BLaER1 treated with 17β-estradiol and CSF1 and Interleukin-3, amounts not matched to agents 10 nM and 100 nM (cell line): ENCODE results near the gene RBM24.

ENCODE experiments used
- H3K27ac ChIP-seq, 11 experiments: shearing (Covaris generic); formaldehyde crosslinking; 2 replicates each; pipeline ENCODE4 v1.8.1; 2022
- H3K27me3 ChIP-seq, 11 experiments: shearing (Covaris generic); formaldehyde crosslinking; 2 replicates each; pipeline ENCODE4 v1.8.1; 2022
- H3K36me3 ChIP-seq, 11 experiments: shearing (Covaris generic); formaldehyde crosslinking; 2 replicates each; pipeline ENCODE4 v1.8.1; 2022
- H3K4me1 ChIP-seq, 10 experiments: shearing (Covaris generic); formaldehyde crosslinking; 2 replicates each; pipeline ENCODE4 v1.8.1; 2022
- H3K4me2 ChIP-seq, 11 experiments: shearing (Covaris generic); formaldehyde crosslinking; 2 replicates each; pipeline ENCODE4 v1.8.1; 2022
- H3K4me3 ChIP-seq, 10 experiments: shearing (Covaris generic); formaldehyde crosslinking; 2 replicates each; pipeline ENCODE4 v1.8.1; 2022
- H3K9ac ChIP-seq, 11 experiments: shearing (Covaris generic); formaldehyde crosslinking; 2 replicates each; pipeline ENCODE4 v1.8.1; 2022
- H3K9me3 ChIP-seq, 11 experiments: shearing (Covaris generic); formaldehyde crosslinking; replicated peaks in 1 of 11; 2 replicates each; pipeline ENCODE4 v1.8.1; 2022
- H4K20me1 ChIP-seq, 11 experiments: shearing (Covaris generic); formaldehyde crosslinking; 2 replicates each; pipeline ENCODE4 v1.8.1; 2022
- Cebpa-rat ChIP-seq, 11 experiments: shearing (Covaris generic); IDR thresholded peaks; 2 replicates each; pipeline ENCODE4 v1.8.1; 2022

Gene RBM24

DNA sequence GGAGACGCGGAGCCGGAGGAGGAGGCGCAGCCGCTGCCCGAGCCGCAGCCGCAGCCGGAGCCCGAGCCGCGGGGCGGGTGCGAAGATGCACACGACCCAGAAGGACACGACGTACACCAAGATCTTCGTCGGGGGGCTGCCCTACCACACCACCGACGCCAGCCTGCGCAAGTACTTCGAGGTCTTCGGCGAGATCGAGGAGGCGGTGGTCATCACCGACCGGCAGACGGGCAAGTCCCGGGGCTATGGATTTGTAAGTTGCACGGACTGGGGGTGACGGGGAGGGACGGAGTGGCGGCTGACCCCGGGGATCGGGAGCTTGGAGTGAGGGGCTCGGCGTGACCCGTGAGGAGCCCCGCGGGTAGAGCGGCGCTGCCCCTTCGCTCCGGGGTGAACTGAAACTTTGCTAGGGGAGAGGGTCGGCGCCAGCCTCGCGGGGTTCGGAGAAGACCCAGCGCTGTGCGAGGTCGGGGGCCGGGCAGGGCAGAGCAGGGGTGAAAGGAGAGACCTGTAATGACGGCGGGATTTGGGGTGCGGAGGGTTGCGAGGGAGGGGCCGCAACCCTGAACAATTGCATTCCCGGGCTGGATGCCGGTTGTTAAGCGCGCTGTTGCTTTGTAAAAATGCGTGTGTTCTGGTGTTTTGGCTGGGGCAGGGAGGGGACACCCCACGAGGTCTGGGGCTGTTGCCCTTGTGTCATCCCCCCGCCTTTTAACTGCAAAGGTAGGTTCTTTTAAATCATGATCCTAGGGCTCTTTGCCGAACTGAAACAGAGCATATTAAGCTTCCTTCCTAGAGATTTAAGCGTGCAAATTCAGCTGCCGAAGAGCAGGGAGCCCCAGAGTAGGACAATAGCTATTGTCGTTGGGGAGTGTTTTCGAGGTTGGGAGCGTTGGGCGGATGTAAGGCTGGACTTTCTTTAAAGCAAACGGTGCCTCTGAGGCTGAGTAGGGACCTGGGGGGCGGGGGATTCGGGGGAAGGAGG lies 628 bp downstream of the RBM24 start:
- Histone ChIP-seq H3K4me2 (peak overlapping the region; percentile 81 to 98 (median 93)), H3K9me3 (peaks cover 0 to 10% (median 5%) of the 10 kb centered on the region in 11 experiments; a peak in 8 of 22 replicates), H4K20me1 (no peaks in the 10 kb centered on the region), H3K27me3 (peaks cover 44 to 63% (median 55%) of the 10 kb centered on the region in 11 experiments), H3K36me3 (peaks cover 0 to 15% (median 0%) of the 10 kb centered on the region in 11 experiments; a peak in 1 of 22 replicates), H3K4me1 (peaks cover 0 to 17% (median 12%) of the 10 kb centered on the region in 10 experiments; a peak in 12 of 20 replicates), H3K4me3 (peak overlapping the region; percentile 57 to 82 (median 70)), H3K9ac (peak overlapping the region; percentile 72 to 83 (median 78)), H3K27ac (peak overlapping the region in 9 of 11 experiments; percentile 54 to 77 (median 68); a peak in 18 of 22 replicates)
- TF ChIP-seq Cebpa-rat (IDR thresholded peaks at IDR 0.05), result no peak

DNA sequence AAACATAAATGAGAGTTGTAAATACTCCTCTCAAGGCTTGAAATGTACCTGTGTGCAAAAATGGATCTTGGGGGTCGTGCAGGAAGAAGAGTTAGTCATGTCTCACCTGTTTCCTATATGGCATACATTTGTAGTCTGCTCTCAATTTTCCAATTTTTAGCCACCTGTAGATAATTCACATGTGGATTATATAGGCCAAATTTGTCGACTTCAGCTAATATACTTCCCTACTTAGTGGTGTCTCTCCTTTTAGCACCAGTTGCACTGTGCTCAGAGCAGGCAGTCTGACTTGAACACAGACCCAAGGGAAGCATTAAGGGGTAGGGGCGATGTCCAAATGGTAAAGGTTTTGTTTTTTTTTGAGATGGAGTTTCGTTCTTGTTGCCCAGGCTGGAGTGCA lies 1.9 kb downstream of the RBM24 start:
- Histone ChIP-seq H3K27me3 (peaks cover 44 to 60% (median 53%) of the 10 kb centered on the region in 11 experiments), H4K20me1 (no peaks in the 10 kb centered on the region), H3K9ac (no peak overlapping the region), H3K9me3 (peaks cover 0 to 10% (median 5%) of the 10 kb centered on the region in 11 experiments; a peak in 8 of 22 replicates), H3K27ac (no peak overlapping the region), H3K36me3 (peaks cover 0 to 15% (median 0%) of the 10 kb centered on the region in 11 experiments; a peak in 1 of 22 replicates), H3K4me2 (peak overlapping the region in 5 of 11 experiments; percentile 18 to 53 (median 29); a peak in 4 of 22 replicates), H3K4me3 (peak overlapping the region in 2 of 10 experiments; percentile 4 to 19; a peak in 1 of 20 replicates), H3K4me1 (peaks cover 0 to 17% (median 12%) of the 10 kb centered on the region in 10 experiments; a peak in 12 of 20 replicates)
- TF ChIP-seq Cebpa-rat (IDR thresholded peaks at IDR 0.05), result no peak

DNA sequence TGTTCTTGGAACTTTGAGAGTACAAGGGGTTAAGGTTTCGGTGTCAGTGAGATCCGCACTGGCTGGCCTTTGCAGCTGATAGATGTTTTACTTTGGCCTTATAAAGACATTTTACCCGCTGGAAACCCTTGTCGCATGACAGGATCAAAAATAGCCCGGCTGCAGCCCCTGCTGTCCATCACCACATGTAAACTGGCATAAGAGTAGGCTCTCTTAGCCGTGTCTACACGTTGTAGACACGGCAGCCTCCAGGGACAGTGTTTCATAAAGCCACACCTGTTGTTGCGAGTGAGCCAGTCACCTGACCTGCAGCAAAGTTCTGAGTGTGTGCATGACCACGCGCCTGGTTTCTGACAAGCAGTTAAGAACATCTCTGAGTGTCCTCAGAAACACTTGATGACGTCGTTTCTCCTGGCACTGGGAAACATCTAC lies 8.5 kb downstream of the RBM24 start:
- Histone ChIP-seq H3K4me1 (peaks cover 0 to 7% (median 0%) of the 10 kb centered on the region in 10 experiments; a peak in 4 of 20 replicates), H3K27me3 (no peaks in the 10 kb centered on the region), H3K9ac (no peak overlapping the region), H3K4me2 (no peak overlapping the region), H3K27ac (no peak overlapping the region), H3K36me3 (peaks cover 0 to 25% (median 4%) of the 10 kb centered on the region in 11 experiments; a peak in 7 of 22 replicates), H3K9me3 (peaks cover 0 to 4% (median 0%) of the 10 kb centered on the region in 11 experiments; a peak in 1 of 22 replicates), H3K4me3 (no peak overlapping the region), H4K20me1 (no peaks in the 10 kb centered on the region; a peak in 1 of 22 replicates)
- no peak for TF ChIP-seq Cebpa-rat (IDR thresholded peaks at IDR 0.05)

DNA sequence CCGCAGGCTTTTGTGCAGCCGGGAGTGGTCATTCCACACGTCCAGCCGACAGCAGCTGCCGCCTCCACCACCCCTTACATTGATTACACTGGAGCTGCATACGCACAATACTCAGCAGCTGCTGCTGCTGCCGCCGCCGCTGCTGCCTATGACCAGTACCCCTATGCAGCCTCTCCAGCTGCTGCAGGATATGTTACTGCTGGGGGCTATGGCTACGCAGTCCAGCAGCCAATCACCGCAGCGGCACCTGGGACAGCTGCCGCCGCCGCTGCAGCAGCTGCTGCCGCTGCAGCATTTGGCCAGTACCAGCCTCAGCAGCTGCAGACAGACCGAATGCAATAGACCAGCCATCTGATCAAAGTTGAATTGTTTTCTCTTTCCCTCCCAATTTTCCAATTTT lies 10.6 kb downstream of the RBM24 start:
- Histone ChIP-seq H3K27ac (no peak overlapping the region), H3K9me3 (peaks cover 0 to 4% (median 0%) of the 10 kb centered on the region in 11 experiments; a peak in 1 of 22 replicates), H3K27me3 (no peaks in the 10 kb centered on the region)

DNA sequence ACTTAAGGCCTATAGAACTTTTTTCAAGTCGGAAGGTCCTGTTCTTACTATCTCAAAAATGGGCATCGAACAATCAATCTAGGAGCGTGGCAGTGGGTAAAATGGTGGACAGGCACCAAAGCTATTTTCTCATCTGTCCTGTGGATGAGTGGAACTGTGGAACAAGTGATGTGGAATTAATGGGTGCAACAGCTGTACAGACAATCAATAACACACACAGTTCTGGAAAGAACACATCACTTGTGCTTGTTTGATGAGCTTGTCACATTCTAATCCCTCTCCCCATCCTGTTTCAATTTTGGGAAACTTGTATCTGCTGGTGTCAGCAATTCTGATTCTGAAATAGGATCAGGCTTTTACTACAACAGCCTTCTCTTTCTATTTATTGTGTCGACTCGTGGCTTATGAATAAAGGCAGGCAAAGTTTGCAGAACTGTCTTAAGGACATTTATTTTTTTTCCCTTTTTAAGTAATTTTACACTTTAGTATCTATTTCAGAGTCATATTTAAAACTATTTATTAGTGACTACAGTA lies 11.5 kb downstream of the RBM24 start:
- TF ChIP-seq Cebpa-rat (IDR thresholded peaks at IDR 0.05), result no peak

More for the DNA sequence above, 10.6 kb downstream of the RBM24 start:
- TF ChIP-seq Cebpa-rat (IDR thresholded peaks at IDR 0.05), result no peak
- no peak overlapping the region for H3K9ac ChIP-seq
- H3K36me3 ChIP-seq, result peaks cover 0 to 25% (median 4%) of the 10 kb centered on the region in 11 experiments; a peak in 7 of 22 replicates
- H3K4me2 ChIP-seq, result no peak overlapping the region
- H3K4me1 ChIP-seq, result peaks cover 0 to 7% (median 0%) of the 10 kb centered on the region in 10 experiments; a peak in 4 of 20 replicates
- H3K4me3 ChIP-seq, result no peak overlapping the region
- H4K20me1 ChIP-seq, result no peaks in the 10 kb centered on the region; a peak in 1 of 22 replicates

DNA sequence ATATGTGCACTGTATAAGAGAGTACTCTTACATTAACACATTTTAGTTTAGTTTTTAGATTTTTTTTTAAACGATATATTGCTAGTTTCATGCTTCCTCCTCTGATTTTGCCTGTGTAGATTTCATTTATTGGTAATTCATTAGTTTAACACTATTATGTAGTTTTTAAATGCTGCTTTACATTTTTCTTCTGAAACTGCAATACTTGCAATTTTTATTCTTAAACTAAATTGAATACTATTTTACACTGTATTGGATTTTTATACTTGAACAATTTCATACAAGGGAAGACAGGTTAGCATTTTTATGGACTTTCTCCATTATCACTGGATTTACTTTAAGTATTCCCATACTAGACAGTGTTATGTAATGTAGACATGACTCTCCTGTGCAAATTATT lies 12.2 kb downstream of the RBM24 start:
- Histone ChIP-seq H3K36me3 (peaks cover 0 to 24% (median 4%) of the 10 kb centered on the region in 11 experiments; a peak in 7 of 22 replicates), H3K4me1 (peaks cover 0 to 7% (median 0%) of the 10 kb centered on the region in 10 experiments; a peak in 4 of 20 replicates), H3K27ac (no peak overlapping the region), H3K27me3 (no peaks in the 10 kb centered on the region), H3K4me2 (no peak overlapping the region), H3K9ac (no peak overlapping the region), H3K9me3 (peaks cover 0 to 4% (median 0%) of the 10 kb centered on the region in 11 experiments; a peak in 1 of 22 replicates), H4K20me1 (no peaks in the 10 kb centered on the region; a peak in 1 of 22 replicates), H3K4me3 (no peak overlapping the region)
- TF ChIP-seq Cebpa-rat (IDR thresholded peaks at IDR 0.05), result no peak

More for the DNA sequence above, 11.5 kb downstream of the RBM24 start:
- Histone ChIP-seq H3K36me3 (peaks cover 0 to 25% (median 4%) of the 10 kb centered on the region in 11 experiments; a peak in 7 of 22 replicates), H3K4me1 (peaks cover 0 to 7% (median 0%) of the 10 kb centered on the region in 10 experiments; a peak in 4 of 20 replicates), H4K20me1 (no peaks in the 10 kb centered on the region; a peak in 1 of 22 replicates), H3K27me3 (no peaks in the 10 kb centered on the region), H3K9ac (no peak overlapping the region), H3K4me3 (no peak overlapping the region), H3K4me2 (peak overlapping the region in 3 of 11 experiments; percentile 32 to 35 (median 34); a peak in 4 of 22 replicates), H3K27ac (no peak overlapping the region), H3K9me3 (peaks cover 0 to 4% (median 0%) of the 10 kb centered on the region in 11 experiments; a peak in 1 of 22 replicates)

DNA sequence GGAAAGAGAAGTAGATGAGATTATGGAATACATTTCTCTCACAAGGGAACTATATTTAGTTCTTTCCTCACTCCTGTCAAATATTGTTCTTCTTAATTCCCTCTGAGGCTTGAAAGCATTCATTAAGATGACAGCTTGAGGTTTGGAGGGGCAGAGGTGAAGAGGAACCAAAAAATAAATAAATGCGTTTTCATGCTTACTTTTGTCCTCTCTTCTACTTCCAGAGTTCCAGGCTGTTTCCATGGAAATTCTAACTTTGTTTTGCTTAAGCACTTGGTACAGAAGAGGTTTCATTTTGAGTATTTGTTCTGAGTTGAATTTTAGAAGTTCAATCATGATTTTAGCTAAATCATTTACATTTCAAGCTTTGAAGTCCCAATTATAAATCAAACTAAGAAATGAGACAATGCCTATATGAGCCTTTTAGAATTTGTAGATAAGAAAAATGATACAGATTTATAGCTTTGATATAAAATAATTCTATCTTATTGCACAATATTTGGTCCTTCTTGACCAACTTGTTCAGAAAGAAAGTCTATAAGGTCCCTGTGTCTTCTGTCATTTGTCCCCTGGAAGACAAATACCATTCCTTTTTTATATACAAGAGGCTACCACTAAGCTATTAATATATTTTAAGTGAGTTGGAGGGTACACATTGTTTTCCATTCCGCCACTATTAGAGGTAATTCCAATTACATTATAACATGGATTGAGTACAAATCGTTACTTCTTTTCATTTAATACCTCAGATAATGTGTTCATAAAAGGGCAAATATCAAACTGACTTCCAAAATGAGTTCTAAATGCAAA lies 16.3 kb downstream of the RBM24 start:
- H3K4me1 ChIP-seq, result peaks cover 0 to 6% (median 0%) of the 10 kb centered on the region in 10 experiments; a peak in 4 of 20 replicates

DNA sequence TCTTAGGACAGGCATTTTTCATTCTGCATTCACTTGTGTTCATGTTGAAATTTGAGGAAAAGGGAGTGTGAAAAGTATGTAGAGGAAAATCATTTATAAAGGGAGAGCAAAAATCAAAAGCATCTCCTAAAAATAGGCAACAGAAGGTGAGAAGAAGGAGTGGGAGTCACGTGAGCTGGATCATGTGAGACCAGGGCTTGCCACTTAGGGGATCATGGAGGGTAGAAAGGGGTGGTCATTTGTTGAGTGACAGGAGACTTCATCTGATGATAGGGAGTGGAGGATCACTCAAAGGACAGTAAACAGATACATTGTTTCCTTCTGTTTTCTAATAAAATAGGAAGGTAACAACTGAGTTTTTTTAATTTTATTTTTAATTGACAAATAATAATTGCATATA lies 17.1 kb downstream of the RBM24 start:
- H3K9me3 ChIP-seq, result peaks cover 0 to 7% (median 0%) of the 10 kb centered on the region in 11 experiments; a peak in 2 of 22 replicates
- H3K27ac ChIP-seq, result no peak overlapping the region
- H3K36me3 ChIP-seq, result no peaks in the 10 kb centered on the region; a peak in 1 of 22 replicates
- TF ChIP-seq Cebpa-rat (IDR thresholded peaks at IDR 0.05), result no peak
- no peak overlapping the region for H3K4me2 ChIP-seq
- H3K27me3 ChIP-seq, result no peaks in the 10 kb centered on the region
- no peak overlapping the region for H3K4me3 ChIP-seq
- no peak overlapping the region for H3K9ac ChIP-seq
- no peaks in the 10 kb centered on the region for H4K20me1 ChIP-seq
- H3K4me1 ChIP-seq, result no peaks in the 10 kb centered on the region

More for the DNA sequence above, 16.3 kb downstream of the RBM24 start:
- H3K27me3 ChIP-seq, result no peaks in the 10 kb centered on the region
- TF ChIP-seq Cebpa-rat (IDR thresholded peaks at IDR 0.05), result 0 out of 22 replicates have a peak, but pooled peaks of 1 of the 11 experiments have one; percentile 15
- no peak overlapping the region for H3K4me2 ChIP-seq
- no peak overlapping the region for H3K4me3 ChIP-seq
- H3K36me3 ChIP-seq, result peaks cover 0 to 3% (median 0%) of the 10 kb centered on the region in 11 experiments; a peak in 2 of 22 replicates
- H3K9me3 ChIP-seq, result peaks cover 0 to 7% (median 0%) of the 10 kb centered on the region in 11 experiments; a peak in 2 of 22 replicates
- H3K27ac ChIP-seq, result no peak overlapping the region
- H4K20me1 ChIP-seq, result no peaks in the 10 kb centered on the region
- no peak overlapping the region for H3K9ac ChIP-seq
